GM12878 (cell line): ENCODE data around the gene CCDC9. TPM values are rescaled to one million over a fixed set of nuclear protein-coding genes. Genes with fewer than 3 reads are reported as not detected.

Source experiments
- ATAC-seq: fragments of 200-7000 bp; cut with Tn5 transposase; 3 replicates; pipeline ENCODE4 v1.9.1; 2020; ENCODE audit warnings: mild to moderate bottlenecking, moderate library complexity
- BruUV-seq: library from RNA; stranded (reverse); fragments of 400-500 nt; replicated peaks from 2 replicates; lab custom pipeline; 2021; lab: Mats Ljungman, UMichigan
- CTCF ChIA-PET: fragments of 300-600 bp; sonication (Branson Sonifier 250); formaldehyde crosslinking; extraction: SDS; loops from one replicate; lab custom pipeline; 2021; ENCODE audit warnings: inconsistent platforms; lab: Yijun Ruan, JAX
- POLR2A ChIA-PET: fragments of 350-600 bp; formaldehyde crosslinking; extraction: SDS; loops from one replicate; lab custom pipeline; 2021; ENCODE audit warnings: inconsistent platforms; lab: Charles Lee
- RAD21 ChIA-PET: fragments of 300-600 bp; sonication (Branson Sonifier 250); formaldehyde crosslinking; loops from one replicate; lab custom pipeline; 2023; ENCODE audit warnings: antibody characterized with exemption; ENCODE audit not compliant: unreplicated experiment; lab: Charles Lee
- SMC1A ChIA-PET: fragments of 300-600 bp; sonication (Branson Sonifier 250); formaldehyde crosslinking; loops from one replicate; lab custom pipeline; 2023; ENCODE audit not compliant: unreplicated experiment, uncharacterized antibody; lab: Charles Lee
- DNase-seq: peaks from one replicate; pipeline ENCODE4 v3.0.0-alpha.2; 2011; ENCODE audit warnings: low read depth, low spot score
- FAIRE-seq: peaks from 3 replicates; lab custom pipeline; 2011; peaks lifted over from hg19 to GRCh38; lab: Jason Lieb, UNC
- H2AFZ ChIP-seq: 2 replicates; pipeline ENCODE4 v1.6.0; 2011; ENCODE audit warnings: low read depth, low read length, control low read depth; ENCODE audit not compliant: control insufficient read depth
- H3K27ac ChIP-seq: 2 replicates; pipeline ENCODE4 v1.5.1; 2011; ENCODE audit warnings: control low read depth; ENCODE audit not compliant: control insufficient read depth, insufficient read depth
- H3K27me3 ChIP-seq, 2 experiments: replicated peaks in 1 of 2; 2 replicates each; pipeline versions ENCODE4 v1.6.0 to v1.6.1; 2011; ENCODE audit warnings: low read length in 1 of 2; ENCODE audit not compliant: control insufficient read depth in 2 of 2, insufficient read depth in 2 of 2
- H3K36me3 ChIP-seq, 2 experiments: 2 replicates each; pipeline ENCODE4 v1.5.1; 2011; ENCODE audit warnings: low read length in 1 of 2; ENCODE audit not compliant: control insufficient read depth in 2 of 2, insufficient read depth in 2 of 2
- H3K4me1 ChIP-seq: 2 replicates; pipeline ENCODE4 v1.6.1; 2011; ENCODE audit warnings: mild to moderate bottlenecking, low read length, moderate library complexity, mixed read lengths; ENCODE audit not compliant: control insufficient read depth, insufficient read depth
- H3K4me2 ChIP-seq: 2 replicates; pipeline ENCODE4 v1.6.0; 2011; ENCODE audit warnings: control low read depth; ENCODE audit not compliant: control insufficient read depth, insufficient read depth
- H3K4me3 ChIP-seq: fragments of 200-600 bp; sonication (generic); 2 replicates; pipeline ENCODE4 v1.5.1; 2016
- H3K79me2 ChIP-seq: 2 replicates; pipeline ENCODE4 v1.6.0; 2011; ENCODE audit warnings: low read length; ENCODE audit not compliant: control insufficient read depth, insufficient read depth
- H3K9ac ChIP-seq: 2 replicates; pipeline ENCODE4 v1.8.0; 2011; ENCODE audit warnings: low read length, control low read depth, mixed read lengths; ENCODE audit not compliant: control insufficient read depth, insufficient read depth
- H3K9me3 ChIP-seq: replicated peaks from 3 replicates; pipeline ENCODE4 v1.5.1; 2011; ENCODE audit warnings: mild to moderate bottlenecking, low read length; ENCODE audit not compliant: control insufficient read depth, insufficient read depth
- H4K20me1 ChIP-seq: 2 replicates; pipeline ENCODE4 v1.6.0; 2011; ENCODE audit not compliant: control insufficient read depth, insufficient read depth
- ATF3 ChIP-seq: IDR thresholded peaks from 2 replicates; pipeline ENCODE4 v1.6.1; 2011; ENCODE audit warnings: low read depth, mild to moderate bottlenecking, low read length, moderate library complexity, borderline replicate concordance; ENCODE audit errors: extremely low read depth
- CUX1 ChIP-seq: IDR thresholded peaks from 2 replicates; pipeline ENCODE4 v1.6.1; 2012; ENCODE audit warnings: improper control_type of control experiment, low read depth, low read length; ENCODE audit not compliant: insufficient replicate concordance
- E2F4 ChIP-seq: IDR thresholded peaks from 2 replicates; pipeline ENCODE4 v1.6.1; 2012; ENCODE audit warnings: low read depth, low read length, improper control_type of control experiment
- MAX ChIP-seq: IDR thresholded peaks from 2 replicates; pipeline ENCODE4 v1.6.1; 2012; ENCODE audit warnings: low read depth, low read length, improper control_type of control experiment
- PAX8 ChIP-seq: fragments of 450-650 bp; IDR thresholded peaks from 2 replicates; pipeline ENCODE4 v1.6.1; 2017; ENCODE audit warnings: mild to moderate bottlenecking, moderate library complexity
- WGBS: methylation state at CpG from one replicate; pipeline ENCODE4 v1.1.6; 2016; ENCODE audit warnings: low lambda C conversion rate; ENCODE audit not compliant: insufficient replicate concordance, insufficient coverage; ENCODE audit errors: missing lambda C conversion rate; 5-methylcytosine and 5-hydroxymethylcytosine counted together
- in situ Hi-C: fragments of 300-500 bp; cut with MboI; formaldehyde crosslinking; loops from 9 replicates; pipeline ENCODE4 v1.14.3; 2018; ENCODE audit warnings: mixed read lengths
- intact Hi-C: fragments of 100-400 bp; cut with micrococcal nuclease; formaldehyde crosslinking; loops from one replicate; pipeline ENCODE4 v1.14.2; 2022; ENCODE audit not compliant: unreplicated experiment
- polyA plus RNA-seq, 11 experiments: library from polyadenylated mRNA; depleted of rRNA in 4 of 11; unstranded in 6 of 11; stranded (reverse) in 5 of 11; fragments of >200 nt; fragmentation: Nextera tagmentation in 4 of 11; fragmentation: Illumina TruSeq in 1 of 11; extraction: Ambion mirVana in 4 of 11; extraction: Trizol in 1 of 11; gene quantifications; 1 replicate in 1 of 11; 2 replicates in 10 of 11; pipeline versions ENCODE4 v1.2.1 to v1.2.3, GENCODE V29; 2011 to 2016; ENCODE audit warnings: inconsistent platforms in 2 of 11, missing spikeins in 2 of 11, low read depth in 1 of 11
- total RNA-seq, 4 experiments: library from RNA; depleted of rRNA in 3 of 4; stranded (reverse); fragments of >200 nt in 3 of 4; fragmentation: Illumina TruSeq in 1 of 4; extraction: Trizol in 1 of 4; gene quantifications; 2 replicates each; pipeline versions ENCODE4 v1.2.1 to v1.2.3, GENCODE V29; 2013 to 2021

Gene CCDC9
- total and polyA plus RNA-seq, 10 of the 15 experiments (the other 5 are each of a cell fraction or from before 2014, with no cell fraction given), result 0.18 to 17.5 (median 7.1) TPM; not detected in 1

GRCh38 chr19:47240556-47240955, 15.8 kb upstream of the CCDC9 start:
- H3K27ac ChIP-seq, result no peak overlapping the region
- BruUV-seq, result no TSS peak
- no peak for TF ChIP-seq CUX1
- TF ChIP-seq MAX, result no peak
- no peak for TF ChIP-seq E2F4
- no peak for TF ChIP-seq PAX8
- no peak for TF ChIP-seq ATF3
- peaks cover 29% of the 10 kb centered on the region for H3K4me1 ChIP-seq
- no peaks in the 10 kb centered on the region; the same call in 2 of the 3 replicates for H3K9me3 ChIP-seq
- no peaks in the 10 kb centered on the region for H3K79me2 ChIP-seq
- WGBS, result 81% methylated on average over 6 of the region's 6 CpGs
- ChIA-PET POLR2A (interaction anchor here (1.3 kb wide), 1 partner anchor 8 kb away, joined by 7 read pairs; no protein-coding TSS in a partner anchor), RAD21 (interaction anchor here (0.7 to 3.0 kb wide), 2 partner anchors 30 to 1602 kb away, joined by 3 to 12 read pairs; no protein-coding TSS in a partner anchor), CTCF (interaction anchor here (3.6 kb wide), 1 partner anchor 30 kb away, joined by 25 read pairs; no protein-coding TSS in a partner anchor), SMC1A (interaction anchor here (0.9 kb wide), 1 partner anchor 15 kb away, joined by 4 read pairs; no protein-coding TSS in a partner anchor)
- H4K20me1 ChIP-seq, result no peaks in the 10 kb centered on the region
- no peak for DNase-seq
- in situ Hi-C loops (no loop called here), intact Hi-C loops (loop anchor here (10.0 kb wide), 1 partner anchor 206 kb away; no protein-coding TSS in a partner anchor)
- no peak overlapping the region for H3K4me3 ChIP-seq
- no peaks in the 10 kb centered on the region for H3K36me3 ChIP-seq
- FAIRE-seq, result no peak
- H2AFZ ChIP-seq, result no peak overlapping the region
- H3K9ac ChIP-seq, result no peak overlapping the region
- ATAC-seq, result no peak
- peaks cover 1 to 4% of the 10 kb centered on the region in 2 experiments for H3K27me3 ChIP-seq
- no peak overlapping the region; the same call in 1 of the 2 replicates for H3K4me2 ChIP-seq
